GM18520 (cell line): Measurements from ENCODE around the gene VARS1.

ENCODE experiments used
- ATAC-seq: cut with Tn5 transposase; IDR thresholded peaks from one replicate; pipeline ENCODE4 v1.9.1; 2021; ENCODE audit not compliant: unreplicated experiment

Gene VARS1

GRCh38 chr6:31749301-31750036 lies 46.1 kb downstream of the VARS1 start:
- no peak for ATAC-seq
